H1 (cell line): ENCODE results near the gene PLXNB1. TPM values are rescaled to one million over a fixed set of nuclear protein-coding genes. Genes with fewer than 3 reads are reported as not detected.

Experiments
- CTCF ChIA-PET: fragments of 300-600 bp; sonication (Branson Sonifier 250); formaldehyde crosslinking; loops from one replicate; lab custom pipeline; 2021; ENCODE audit not compliant: partially characterized antibody; lab: Charles Lee
- POLR2A ChIA-PET: fragments of 300-600 bp; sonication (Branson Sonifier 250); formaldehyde crosslinking; loops from one replicate; lab custom pipeline; 2021; ENCODE audit warnings: inconsistent platforms; ENCODE audit not compliant: partially characterized antibody; lab: Charles Lee
- DNase-seq, 2 experiments: peaks; one replicate each; pipeline versions ENCODE4 v3.0.0 to v3.0.0-alpha.2; 2010 to 2022; ENCODE audit warnings: low spot score in 2 of 2, low read depth in 1 of 2, mixed read lengths in 1 of 2
- FAIRE-seq: peaks from 2 replicates; lab custom pipeline; 2011; peaks lifted over from hg19 to GRCh38; lab: Jason Lieb, UNC
- H2AFZ ChIP-seq: 2 replicates; pipeline ENCODE4 v1.8.1; 2012; ENCODE audit warnings: low read length, inconsistent platforms
- H2AK5ac ChIP-seq: 2 replicates; pipeline ENCODE4 v1.6.1; 2013; ENCODE audit warnings: low read depth, low read length
- H2BK120ac ChIP-seq: replicated peaks from 2 replicates; pipeline ENCODE3; 2013; ENCODE audit warnings: low read depth, low read length, inconsistent platforms
- H2BK12ac ChIP-seq: 2 replicates; pipeline ENCODE4 v1.6.1; 2013; ENCODE audit warnings: low read depth, low read length
- H2BK15ac ChIP-seq: 2 replicates; pipeline ENCODE4 v1.6.1; 2013; ENCODE audit warnings: low read length
- H2BK20ac ChIP-seq: 2 replicates; pipeline ENCODE4 v1.6.1; 2013; ENCODE audit warnings: low read length
- H2BK5ac ChIP-seq: 2 replicates; pipeline ENCODE4 v1.6.1; 2013; ENCODE audit warnings: low read depth, low read length
- H3K14ac ChIP-seq: 2 replicates; pipeline ENCODE4 v1.6.1; 2013; ENCODE audit warnings: inconsistent platforms; ENCODE audit not compliant: insufficient read length
- H3K18ac ChIP-seq: 2 replicates; pipeline ENCODE4 v1.6.1; 2013; ENCODE audit warnings: low read length; ENCODE audit errors: extremely low read depth
- H3K23ac ChIP-seq: 2 replicates; pipeline ENCODE4 v1.6.1; 2013; ENCODE audit warnings: inconsistent platforms; ENCODE audit not compliant: insufficient read length
- H3K23me2 ChIP-seq: 2 replicates; pipeline ENCODE4 v1.6.1; 2013; ENCODE audit warnings: low read depth, low read length
- H3K27ac ChIP-seq: 2 replicates; pipeline ENCODE4 v1.6.1; 2011; ENCODE audit warnings: low read depth, low read length, inconsistent platforms
- H3K27me3 ChIP-seq, 4 experiments: replicated peaks in 1 of 4; 1 replicate in 1 of 4; 2 replicates in 3 of 4; pipeline versions ENCODE4 v1.6.1 to v1.8.1; 2011 to 2013; ENCODE audit warnings: low read length in 3 of 4, mild to moderate bottlenecking in 3 of 4, inconsistent platforms in 2 of 4, mixed read lengths in 2 of 4, moderate library complexity in 1 of 4; ENCODE audit not compliant: control insufficient read depth in 3 of 4, insufficient read depth in 3 of 4; ENCODE audit errors: extremely low read depth in 1 of 4
- H3K36me3 ChIP-seq, 4 experiments: 2 replicates each; pipeline versions ENCODE4 v1.6.1 to v1.8.1; 2011 to 2013; ENCODE audit warnings: mild to moderate bottlenecking in 4 of 4, low read length in 3 of 4, moderate library complexity in 2 of 4, control low read depth in 1 of 4, inconsistent platforms in 1 of 4; ENCODE audit not compliant: insufficient read depth in 4 of 4, control insufficient read depth in 2 of 4
- H3K4ac ChIP-seq: replicated peaks from 2 replicates; pipeline ENCODE3; 2013; ENCODE audit warnings: low read length, low read depth, mixed read lengths, inconsistent platforms; ENCODE audit not compliant: insufficient read length
- H3K4me1 ChIP-seq, 4 experiments: replicated peaks in 1 of 4; 1 replicate in 1 of 4; 2 replicates in 3 of 4; pipeline versions ENCODE4 v1.6.1 to v1.8.1; 2011 to 2013; ENCODE audit warnings: low read length in 3 of 4, inconsistent platforms in 2 of 4, mixed read lengths in 1 of 4; ENCODE audit not compliant: insufficient read depth in 4 of 4, control insufficient read depth in 3 of 4
- H3K4me2 ChIP-seq, 2 experiments: 2 replicates each; pipeline versions ENCODE4 v1.6.1 to v1.8.1; 2011 to 2013; ENCODE audit warnings: low read depth in 2 of 2, low read length in 2 of 2, control low read depth in 1 of 2, inconsistent platforms in 1 of 2, mild to moderate bottlenecking in 1 of 2; ENCODE audit not compliant: insufficient read depth in 1 of 2
- H3K4me3 ChIP-seq, 4 experiments: fragments of 200-600, 300-600 bp in 1 of 4; sonication (generic), shearing (Covaris generic), sonication (Bioruptor Twin) in 1 of 4; 2 replicates each; pipeline versions ENCODE4 v1.5.1 to v1.8.1; 2011 to 2016; ENCODE audit warnings: low read length in 4 of 4, low read depth in 3 of 4, control low read depth in 2 of 4, inconsistent platforms in 2 of 4, mild to moderate bottlenecking in 2 of 4, mixed read lengths in 1 of 4, moderate library complexity in 1 of 4; ENCODE audit not compliant: insufficient read depth in 2 of 4; ENCODE audit errors: extremely low read depth in 1 of 4
- H3K56ac ChIP-seq: replicated peaks from 2 replicates; pipeline ENCODE3; 2013; ENCODE audit warnings: low read depth, mild to moderate bottlenecking, mixed read lengths, low read length, inconsistent platforms; ENCODE audit not compliant: insufficient read length
- H3K79me1 ChIP-seq: 2 replicates; pipeline ENCODE4 v1.6.1; 2013; ENCODE audit warnings: low read depth, low read length, control low read depth
- H3K79me2 ChIP-seq, 2 experiments: 2 replicates each; pipeline versions ENCODE4 v1.6.1 to v1.8.1; 2012 to 2013; ENCODE audit warnings: low read length in 2 of 2, mild to moderate bottlenecking in 2 of 2, inconsistent platforms in 1 of 2; ENCODE audit not compliant: insufficient read depth in 2 of 2, control insufficient read depth in 1 of 2
- H3K9ac ChIP-seq, 4 experiments: replicated peaks in 1 of 4; 1 replicate in 1 of 4; 2 replicates in 3 of 4; pipeline versions ENCODE4 v1.6.1 to v1.8.1; 2011 to 2013; ENCODE audit warnings: low read depth in 3 of 4, low read length in 3 of 4, control low read depth in 2 of 4, mild to moderate bottlenecking in 2 of 4, moderate library complexity in 2 of 4, inconsistent platforms in 1 of 4; ENCODE audit errors: extremely low read depth in 1 of 4
- H3K9me3 ChIP-seq, 2 experiments: 2 replicates each; pipeline versions ENCODE4 v1.6.1 to v1.8.1; 2012 to 2013; ENCODE audit warnings: mild to moderate bottlenecking in 2 of 2, moderate library complexity in 2 of 2, control low read depth in 1 of 2, inconsistent platforms in 1 of 2, low read depth in 1 of 2, low read length in 1 of 2, mixed read lengths in 1 of 2; ENCODE audit not compliant: insufficient read depth in 2 of 2
- H4K20me1 ChIP-seq, 2 experiments: replicated peaks in 1 of 2; 2 replicates each; pipeline versions ENCODE3 to v1.8.1; 2011 to 2013; ENCODE audit warnings: inconsistent platforms in 2 of 2, low read length in 2 of 2, mild to moderate bottlenecking in 1 of 2; ENCODE audit not compliant: insufficient read depth in 2 of 2, control insufficient read depth in 1 of 2
- H4K5ac ChIP-seq: 2 replicates; pipeline ENCODE4 v1.6.1; 2013; ENCODE audit warnings: low read length, low read depth, mixed read lengths, inconsistent platforms; ENCODE audit not compliant: insufficient read length
- H4K8ac ChIP-seq: 2 replicates; pipeline ENCODE4 v1.8.0; 2013; ENCODE audit warnings: mild to moderate bottlenecking, moderate library complexity, low read length, inconsistent platforms; ENCODE audit not compliant: insufficient read depth; ENCODE audit errors: extremely low read depth
- H4K91ac ChIP-seq: replicated peaks from 2 replicates; pipeline ENCODE3; 2013; ENCODE audit warnings: low read length, mixed read lengths, inconsistent platforms; ENCODE audit not compliant: insufficient read length
- BACH1 ChIP-seq: IDR thresholded peaks from 2 replicates; pipeline ENCODE4 v1.6.1; 2012; ENCODE audit warnings: low read length, improper control_type of control experiment
- BRCA1 ChIP-seq: IDR thresholded peaks from 2 replicates; pipeline ENCODE4 v1.6.1; 2012; ENCODE audit warnings: low read depth, low read length, improper control_type of control experiment
- CHD2 ChIP-seq: IDR thresholded peaks from 2 replicates; pipeline ENCODE4 v1.6.1; 2012; ENCODE audit warnings: low read length, improper control_type of control experiment
- GABPA ChIP-seq: IDR thresholded peaks from 2 replicates; pipeline ENCODE4 v1.6.1; 2011; ENCODE audit warnings: mild to moderate bottlenecking, low read length, moderate library complexity, borderline replicate concordance; ENCODE audit not compliant: insufficient read depth
- GTF2F1 ChIP-seq: IDR thresholded peaks from 2 replicates; pipeline ENCODE4 v1.6.1; 2012; ENCODE audit warnings: low read depth, low read length, improper control_type of control experiment, borderline replicate concordance
- HDAC2 ChIP-seq, 2 experiments: fragments of 300-600 bp in 1 of 2; sonication (generic) in 1 of 2; IDR thresholded peaks; 2 replicates each; pipeline ENCODE4 v1.6.1; 2011 to 2012; ENCODE audit warnings: low read depth in 2 of 2, low read length in 2 of 2, mild to moderate bottlenecking in 2 of 2, moderate library complexity in 2 of 2, borderline replicate concordance in 1 of 2, inconsistent platforms in 1 of 2
- KDM4A ChIP-seq: IDR thresholded peaks from one replicate; pipeline ENCODE4 v1.7.1; 2012; ENCODE audit warnings: low read depth, mild to moderate bottlenecking, moderate library complexity, low read length, inconsistent platforms; ENCODE audit not compliant: severe bottlenecking
- MAFK ChIP-seq: IDR thresholded peaks from 2 replicates; pipeline ENCODE4 v1.6.1; 2012; ENCODE audit warnings: low read depth, mild to moderate bottlenecking, improper control_type of control experiment, low read length
- MAX ChIP-seq: IDR thresholded peaks from 2 replicates; pipeline ENCODE4 v1.6.1; 2012; ENCODE audit warnings: inconsistent platforms
- SP4 ChIP-seq: IDR thresholded peaks from 2 replicates; pipeline ENCODE4 v1.6.1; 2012; ENCODE audit warnings: low read length, inconsistent platforms
- USF2 ChIP-seq: IDR thresholded peaks from 2 replicates; pipeline ENCODE4 v1.6.1; 2011; ENCODE audit warnings: low read length, improper control_type of control experiment
- WGBS, 2 experiments: shearing (Covaris generic) in 1 of 2; methylation state at CpG; one replicate each; pipeline versions ENCODE4 v1.1.6 to v1.1.7; 2013 to 2015; ENCODE audit warnings: low lambda C conversion rate in 2 of 2, mixed read lengths in 2 of 2, inconsistent platforms in 1 of 2, low coverage in 1 of 2, missing lambda C conversion rate in 1 of 2; ENCODE audit not compliant: insufficient replicate concordance in 2 of 2, insufficient coverage in 1 of 2, insufficient read length in 1 of 2; ENCODE audit errors: extremely low coverage in 1 of 2, missing lambda C conversion rate in 1 of 2; 5-methylcytosine and 5-hydroxymethylcytosine counted together
- polyA plus RNA-seq, 7 experiments: library from polyadenylated mRNA; depleted of rRNA in 3 of 7; stranded (reverse) in 5 of 7; unstranded in 2 of 7; fragments of >200 nt in 5 of 7; fragments of 200-250 nt in 2 of 7; gene quantifications; 1 replicate in 5 of 7; 2 replicates in 1 of 7; 4 replicates in 1 of 7; pipeline versions ENCODE4 v1.2.1 to v1.2.3, GENCODE V29; 2011 to 2013; ENCODE audit warnings: missing spikeins in 2 of 7, mixed read lengths in 2 of 7
- total RNA-seq: library from RNA; stranded (reverse); fragmentation: NEBNext Ultra II Directional; extraction: Animal tissue kit (Norgen Biotek cat#: 25700); gene quantifications from 2 replicates; pipeline ENCODE4 v1.2.1, GENCODE V29; 2021

PLXNB1 gene
- total and polyA plus RNA-seq, 2 of the 8 experiments (the other 6 are each of a cell fraction or from before 2014, with no cell fraction given): 109 to 114 TPM

GRCh38 chr3:48434591-48435222 lies 4.8 kb upstream of the PLXNB1 start:
- Histone ChIP-seq H3K56ac (no peak overlapping the region), H3K27me3 (no peaks in the 10 kb centered on the region), H2BK120ac (no peak overlapping the region), H3K79me1 (peaks cover 3% of the 10 kb centered on the region; the same call in 1 of the 2 replicates), H3K4me2 (no peak overlapping the region), H3K27ac (no peak overlapping the region), H2AFZ (no peak overlapping the region), H3K23me2 (peaks cover 8% of the 10 kb centered on the region; the same call in 1 of the 2 replicates), H4K5ac (no peak overlapping the region), H2BK5ac (peak overlapping the region; percentile 35; the same call in 1 of the 2 replicates), H2BK20ac (no peak overlapping the region), H3K23ac (no peak overlapping the region), H3K9ac (no peak overlapping the region; a peak in 1 of 7 replicates), H3K36me3 (peaks cover 4 to 26% (median 12%) of the 10 kb centered on the region in 4 experiments; a peak in 6 of 8 replicates), H2BK15ac (no peak overlapping the region), H3K18ac (no peak overlapping the region), H3K4me3 (no peak overlapping the region), H3K4ac (no peak overlapping the region), H2AK5ac (no peak overlapping the region), H4K8ac (no peak overlapping the region), H3K4me1 (peaks cover 4 to 17% (median 12%) of the 10 kb centered on the region in 4 experiments; a peak in 6 of 7 replicates), H4K20me1 (peaks cover 0 to 4% of the 10 kb centered on the region in 2 experiments), H3K14ac (no peak overlapping the region), H2BK12ac (no peak overlapping the region), H3K79me2 (peaks cover 0 to 31% of the 10 kb centered on the region in 2 experiments; a peak in 1 of 4 replicates), H3K9me3 (no peaks in the 10 kb centered on the region), H4K91ac (no peak overlapping the region)
- POLR2A ChIA-PET: interaction anchor here (1.4 to 31.5 kb wide), 5 partner anchors 9 to 161 kb away, joined by 3 to 650 read pairs (median 88); partner anchors contain the start of genes ATRIP, CCDC51 and TMA7
- 89% methylated on average over 15 of the region's 15 CpGs; no CpG with 5 or more reads in 1 of the 2 experiments for WGBS, 2 experiments
- no peak for FAIRE-seq
- CTCF ChIA-PET: interaction anchor here (0.7 to 7.7 kb wide), 13 partner anchors 12 to 240 kb away, joined by 3 to 220 read pairs (median 19); partner anchors contain the start of gene ATRIP
- DNase-seq: no peak
- TF ChIP-seq GABPA: no peak
- no peak for TF ChIP-seq CHD2
- no peak for TF ChIP-seq USF2
- TF ChIP-seq HDAC2 (IDR thresholded peaks at IDR 0.05; ENCODE audit: borderline replicate concordance in 1 of 2, low read depth in 2 of 2, low read length in 2 of 2): no peak
- no peak for TF ChIP-seq BRCA1
- no peak for TF ChIP-seq MAX
- no peak for TF ChIP-seq KDM4A
- TF ChIP-seq MAFK: no peak
- TF ChIP-seq GTF2F1: no peak
- TF ChIP-seq BACH1: no peak
- no peak for TF ChIP-seq SP4
